Spleen (tissue), 11 donors: ENCODE data around the gene RUFY3. TPM values are rescaled to one million over a fixed set of nuclear protein-coding genes. Genes with fewer than 3 reads are reported as not detected.
"Not testable (repeated sequence)": the region's sequence is repeated elsewhere in the genome, so short reads cannot be mapped to it uniquely, and the experiment has no call there.

Experiments used
- DNase-seq: peaks from one replicate; pipeline ENCODE4 v3.0.0-alpha.2; 2020
- H3K27ac ChIP-seq, 8 donors: fragments of 200-600 bp; sonication (generic) in 7 of 8; 1 replicate in 4 of 8; 2 replicates in 4 of 8; pipeline versions ENCODE4 v1.5.0 to v1.8.0; 2016 to 2021; ENCODE audit warnings: inconsistent platforms in 4 of 8, mild to moderate bottlenecking in 4 of 8, moderate library complexity in 1 of 8
- H3K27me3 ChIP-seq, 7 donors: fragments of 200-600 bp; sonication (generic) in 6 of 7; replicated peaks in 1 of 7; 1 replicate in 4 of 7; 2 replicates in 3 of 7; pipeline versions ENCODE4 v1.5.0 to v1.8.0; 2016 to 2021; ENCODE audit warnings: inconsistent platforms in 3 of 7, mild to moderate bottlenecking in 1 of 7
- H3K36me3 ChIP-seq, 6 donors: fragments of 200-600 bp; sonication (generic) in 5 of 6; 1 replicate in 4 of 6; 2 replicates in 2 of 6; pipeline versions ENCODE4 v1.5.0 to v1.8.0; 2016 to 2021; ENCODE audit warnings: inconsistent platforms in 2 of 6
- H3K4me1 ChIP-seq, 6 donors: fragments of 200-600 bp; sonication (generic) in 5 of 6; 1 replicate in 3 of 6; 2 replicates in 3 of 6; pipeline versions ENCODE4 v1.5.0 to v1.8.0; 2016 to 2021; ENCODE audit warnings: inconsistent platforms in 3 of 6
- H3K4me3 ChIP-seq, 8 donors: fragments of 200-600 bp; sonication (generic) in 7 of 8; 1 replicate in 4 of 8; 2 replicates in 4 of 8; pipeline versions ENCODE4 v1.5.0 to v1.8.0; 2016 to 2021; ENCODE audit warnings: inconsistent platforms in 4 of 8, mild to moderate bottlenecking in 4 of 8, moderate library complexity in 2 of 8
- H3K9me3 ChIP-seq, 8 donors: fragments of 200-600 bp; sonication (generic) in 7 of 8; 1 replicate in 4 of 8; 2 replicates in 4 of 8; pipeline versions ENCODE4 v1.5.0 to v1.8.0; 2016 to 2021; ENCODE audit warnings: inconsistent platforms in 4 of 8
- CTCF ChIP-seq, 11 experiments: fragments of 200-600 bp in 7 of 11; fragments of 450-650 bp in 4 of 11; sonication (generic) in 4 of 11; IDR thresholded peaks in 8 of 11; conservative IDR thresholded peaks in 3 of 11; 1 replicate in 7 of 11; 2 replicates in 4 of 11; pipeline versions ENCODE4 v1.4.0 to v1.8.0; 2016 to 2021; ENCODE audit warnings: antibody characterized with exemption in 11 of 11, inconsistent platforms in 4 of 11, mild to moderate bottlenecking in 1 of 11
- POLR2A ChIP-seq, 3 donors: fragments of 450-650 bp; IDR thresholded peaks; one replicate each; pipeline ENCODE4 v1.5.1; 2017; ENCODE audit warnings: antibody characterized with exemption in 3 of 3, mild to moderate bottlenecking in 1 of 3
- POLR2AphosphoS5 ChIP-seq, 3 donors: sonication (generic); formaldehyde crosslinking; IDR thresholded peaks; one replicate each; pipeline ENCODE4 v1.5.1; 2017; ENCODE audit warnings: antibody characterized with exemption in 3 of 3
- WGBS, 5 donors: extraction: QIAGEN DNeasy Blood & Tissue Kit in 3 of 5; methylation state at CpG; one replicate each; pipeline versions ENCODE4 v1.1.5 to v1.1.7; 2013 to 2018; 5-methylcytosine and 5-hydroxymethylcytosine counted together
- intact Hi-C: fragments of 100-400 bp; cut with DNase I; formaldehyde crosslinking; loops from one replicate; pipeline ENCODE4 v1.15.0; 2023; ENCODE audit warnings: low total_unique reads
- polyA plus RNA-seq, 3 donors: library from polyadenylated mRNA; stranded (reverse); fragments of 200-250 nt; gene quantifications; one replicate each; pipeline ENCODE4 v1.2.1, GENCODE V29; 2013
- total RNA-seq, 7 donors: library from RNA; depleted of rRNA in 3 of 7; stranded (reverse); fragments of >200 nt in 3 of 7; fragmentation: NEBNext Ultra II Directional in 4 of 7; extraction: Animal tissue kit (Norgen Biotek cat#: 25700) in 4 of 7; gene quantifications; one replicate each; pipeline versions ENCODE4 v1.1.0 to v1.2.1, GENCODE V29; 2016 to 2021
- donor health status: healthy with polysubstance abuse.
- donor health status: DM: no; HTN: no; CAD: no; lungs with moderate emphysema.
- donor health status: DM: no; HTN: no; CAD: no.
- donor health status: Bipolar disorder and iron deficiency.
- donor health status: healthy.
- donor health status: DM: no; HTN: no; CAD: no.
- donor health status: DM: yes; HTN: yes; CAD: no.

The RUFY3 gene
- total and polyA plus RNA-seq, 10 donors: 19.2 to 96.8 (median 76.2) TPM

GRCh38 chr4:70676554-70677090 lies 45.1 kb upstream of the RUFY3 start:
- H3K27ac ChIP-seq: no peak overlapping the region
- no peaks in the 10 kb centered on the region for H3K9me3 ChIP-seq
- WGBS, 5 donors: 87 to 93% (median 90%) methylated on average over 6 of the region's 6 CpGs
- H3K36me3 ChIP-seq: no peaks in the 10 kb centered on the region
- intact Hi-C loops: no loop called here
- H3K27me3 ChIP-seq: no peaks in the 10 kb centered on the region
- no peak overlapping the region for H3K4me3 ChIP-seq
- DNase-seq: no peak
- TF ChIP-seq POLR2A (IDR thresholded peaks at IDR 0.05) (no peak), POLR2AphosphoS5 (IDR thresholded peaks at IDR 0.05) (no peak), CTCF (IDR thresholded peaks at IDR 0.05 in 8 of 11, conservative IDR thresholded peaks at IDR 0.05 in 3 of 11) (no peak)
- peaks cover 3 to 62% (median 22%) of the 10 kb centered on the region in 6 donors for H3K4me1 ChIP-seq

GRCh38 chr4:70678383-70678999 lies 43.3 kb upstream of the RUFY3 start:
- WGBS, 5 donors: 32 to 58% (median 54%) methylated on average over 1 of the region's 1 CpG
- TF ChIP-seq POLR2AphosphoS5 (IDR thresholded peaks at IDR 0.05): no peak
- no peak for TF ChIP-seq POLR2A (IDR thresholded peaks at IDR 0.05)
- no peaks in the 10 kb centered on the region for H3K9me3 ChIP-seq
- H3K4me1 ChIP-seq: peaks cover 3 to 60% (median 19%) of the 10 kb centered on the region in 6 donors
- DNase-seq: no peak
- intact Hi-C loops: no loop called here
- no peak overlapping the region for H3K4me3 ChIP-seq
- H3K27me3 ChIP-seq: no peaks in the 10 kb centered on the region
- no peaks in the 10 kb centered on the region for H3K36me3 ChIP-seq
- peak overlapping the region in 3 of 8 donors; percentile 6 to 28 (median 14) for H3K27ac ChIP-seq

GRCh38 chr4:70680934-70681333 lies 40.8 kb upstream of the RUFY3 start:
- H3K9me3 ChIP-seq: no peaks in the 10 kb centered on the region
- H3K4me3 ChIP-seq: no peak overlapping the region
- intact Hi-C loops: loop anchor here (10.0 kb wide), 1 partner anchor 314 kb away; the partner anchor contains the start of gene DCK
- H3K36me3 ChIP-seq: no peaks in the 10 kb centered on the region
- H3K4me1 ChIP-seq: peaks cover 3 to 58% (median 19%) of the 10 kb centered on the region in 6 donors
- H3K27me3 ChIP-seq: no peaks in the 10 kb centered on the region
- DNase-seq: no peak
- no peak for TF ChIP-seq POLR2AphosphoS5 (IDR thresholded peaks at IDR 0.05)
- H3K27ac ChIP-seq: peak overlapping the region in 1 of 8 donors; percentile 16

- Histone ChIP-seq H3K9me3 (no peaks in the 10 kb centered on the region), H3K27ac (peak overlapping the region in 1 of 8 donors; percentile 16), H3K4me3 (no peak overlapping the region), H3K36me3 (no peaks in the 10 kb centered on the region), H3K27me3 (no peaks in the 10 kb centered on the region), H3K4me1 (peaks cover 3 to 52% (median 14%) of the 10 kb centered on the region in 6 donors)
- intact Hi-C loops: loop anchor here (10.0 kb wide), 1 partner anchor 313 kb away; the partner anchor contains the start of gene DCK
- TF ChIP-seq CTCF (IDR thresholded peaks at IDR 0.05 in 8 of 11, conservative IDR thresholded peaks at IDR 0.05 in 3 of 11) (no peak), POLR2A (IDR thresholded peaks at IDR 0.05) (no peak), POLR2AphosphoS5 (IDR thresholded peaks at IDR 0.05) (no peak)
- no peak for DNase-seq
Measured at GRCh38 chr4:70681704-70682103, 40.1 kb upstream of the RUFY3 start.

GRCh38 chr4:70682142-70682541 lies 39.6 kb upstream of the RUFY3 start:
- intact Hi-C loops: loop anchor here (10.0 kb wide), 1 partner anchor 313 kb away; the partner anchor contains the start of gene DCK
- 79 to 87% (median 84%) methylated on average over 3 of the region's 3 CpGs for WGBS, 5 donors
- not testable (repeated sequence) for H3K27me3 ChIP-seq, H3K36me3 ChIP-seq, H3K4me3 ChIP-seq, DNase-seq, H3K9me3 ChIP-seq
- Histone ChIP-seq H3K4me1 (peaks cover 5 to 52% (median 15%) of the 10 kb centered on the region in 6 donors), H3K27ac (peak overlapping the region in 1 of 8 donors; percentile 16)
